Measurements from ENCODE around the gene INTS13. TPM values are rescaled to one million over a fixed set of nuclear protein-coding genes. Genes with fewer than 3 reads are reported as not detected.

The INTS13 gene
- total and polyA plus RNA-seq, 2 of the 8 experiments (the other 6 are each of a cell fraction or from before 2014, with no cell fraction given), result 20.5 to 58.2 TPM

DNA sequence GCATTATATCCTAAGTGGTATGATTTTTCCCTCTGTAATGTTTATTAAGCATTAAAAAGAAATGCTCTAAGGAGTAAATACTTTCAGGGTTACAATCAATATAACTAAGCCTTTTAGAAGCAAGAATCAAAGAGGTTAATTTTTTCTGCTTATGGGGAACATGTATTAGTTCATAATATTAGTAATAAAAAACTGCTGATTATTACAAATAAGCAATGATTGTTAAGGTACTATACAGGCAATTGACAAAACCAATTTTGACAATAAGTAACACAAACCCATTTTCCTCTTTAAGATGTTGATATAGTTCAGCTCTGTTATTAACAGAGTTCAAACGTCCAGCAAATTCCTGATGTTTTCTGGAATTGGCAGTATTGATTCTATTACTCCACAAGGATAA, 31.8 kb downstream of the INTS13 start:
- Histone ChIP-seq H3K4me3 (ENCODE audit: extremely low read depth in 1 of 4, insufficient read depth in 2 of 4, low read depth in 3 of 4, low read length in 4 of 4) (no peak overlapping the region), H2BK120ac (replicated peaks; ENCODE audit: low read depth, low read length) (no peak overlapping the region), H3K27ac (ENCODE audit: low read depth, low read length) (no peak overlapping the region), H4K91ac (replicated peaks; ENCODE audit: insufficient read length, low read length) (no peak overlapping the region), H3K14ac (ENCODE audit: insufficient read length) (no peak overlapping the region), H2BK5ac (ENCODE audit: low read depth, low read length) (no peak overlapping the region), H3K4me1 (replicated peaks in 1 of 4; ENCODE audit: control insufficient read depth in 3 of 4, insufficient read depth in 4 of 4, low read length in 3 of 4) (no peaks in the 10 kb centered on the region), H3K27me3 (replicated peaks in 1 of 4; ENCODE audit: control insufficient read depth in 3 of 4, extremely low read depth in 1 of 4, insufficient read depth in 3 of 4, low read length in 3 of 4) (no peaks in the 10 kb centered on the region), H2BK12ac (ENCODE audit: low read depth, low read length) (no peak overlapping the region), H3K36me3 (ENCODE audit: control insufficient read depth in 2 of 4, insufficient read depth in 4 of 4, low read length in 3 of 4) (peaks cover under 1 to 43% (median 17%) of the 10 kb centered on the region in 4 experiments; a peak in 4 of 8 replicates), H3K79me1 (ENCODE audit: low read depth, low read length) (no peaks in the 10 kb centered on the region), H4K20me1 (replicated peaks in 1 of 2; ENCODE audit: control insufficient read depth in 1 of 2, insufficient read depth in 2 of 2, low read length in 2 of 2) (peaks cover 0 to 2% of the 10 kb centered on the region in 2 experiments), H2BK15ac (ENCODE audit: low read length) (no peak overlapping the region), H3K23ac (ENCODE audit: insufficient read length) (no peak overlapping the region), H3K23me2 (ENCODE audit: low read depth, low read length) (no peaks in the 10 kb centered on the region), H2BK20ac (ENCODE audit: low read length) (no peak overlapping the region), H4K5ac (ENCODE audit: insufficient read length, low read depth, low read length) (no peak overlapping the region), H3K9ac (replicated peaks in 1 of 4; ENCODE audit: extremely low read depth in 1 of 4, low read depth in 3 of 4, low read length in 3 of 4) (no peak overlapping the region), H3K18ac (ENCODE audit: extremely low read depth, low read length) (no peak overlapping the region), H3K9me3 (ENCODE audit: insufficient read depth in 2 of 2, low read depth in 1 of 2, low read length in 1 of 2) (no peaks in the 10 kb centered on the region), H2AK5ac (ENCODE audit: low read depth, low read length) (no peak overlapping the region), H3K4me2 (ENCODE audit: insufficient read depth in 1 of 2, low read depth in 2 of 2, low read length in 2 of 2) (no peak overlapping the region), H4K8ac (ENCODE audit: extremely low read depth, insufficient read depth, low read length) (no peak overlapping the region), H3K79me2 (ENCODE audit: control insufficient read depth in 1 of 2, insufficient read depth in 2 of 2, low read length in 2 of 2) (no peaks in the 10 kb centered on the region), H3K4ac (replicated peaks; ENCODE audit: insufficient read length, low read depth, low read length) (no peak overlapping the region), H2AFZ (ENCODE audit: low read length) (no peak overlapping the region), H3K56ac (replicated peaks; ENCODE audit: insufficient read length, low read depth, low read length) (no peak overlapping the region)
- CTCF ChIA-PET (ENCODE audit: partially characterized antibody), result no interaction called here
- DNase-seq (ENCODE audit: low read depth in 1 of 2, low spot score in 2 of 2), result no peak
- FAIRE-seq, result no peak
- POLR2A ChIA-PET (ENCODE audit: partially characterized antibody), result no interaction called here
- WGBS, 2 experiments (ENCODE audit: extremely low coverage in 1 of 2, insufficient coverage in 1 of 2, insufficient read length in 1 of 2, insufficient replicate concordance in 2 of 2, low coverage in 1 of 2, low lambda C conversion rate in 2 of 2, missing lambda C conversion rate in 1 of 2), result 96% methylated on average over 1 of the region's 1 CpG; no CpG with 5 or more reads in 1 of the 2 experiments
- TF ChIP-seq RBBP5 (IDR thresholded peaks at IDR 0.05; ENCODE audit: borderline replicate concordance, low read depth, low read length) (no peak), CTBP2 (IDR thresholded peaks at IDR 0.05; ENCODE audit: borderline replicate concordance, insufficient read depth, insufficient read length, low read length) (no peak), BCL11A (IDR thresholded peaks at IDR 0.05; ENCODE audit: low read depth in 2 of 2, low read length in 2 of 2) (no peak), SIX5 (IDR thresholded peaks at IDR 0.05; ENCODE audit: low read depth, low read length) (no peak), SIRT6 (IDR thresholded peaks at IDR 0.05; ENCODE audit: low read length) (no peak), NANOG (IDR thresholded peaks at IDR 0.05; ENCODE audit: insufficient read depth, low read depth, low read length, poor library complexity, severe bottlenecking) (no peak), RFX5 (IDR thresholded peaks at IDR 0.05; ENCODE audit: borderline replicate concordance, low read depth, low read length) (no peak), EP300 (IDR thresholded peaks at IDR 0.05; ENCODE audit: borderline replicate concordance in 1 of 2, low read depth in 2 of 2, low read length in 2 of 2) (no peak)
- TF ChIP-seq, protein P1, sequence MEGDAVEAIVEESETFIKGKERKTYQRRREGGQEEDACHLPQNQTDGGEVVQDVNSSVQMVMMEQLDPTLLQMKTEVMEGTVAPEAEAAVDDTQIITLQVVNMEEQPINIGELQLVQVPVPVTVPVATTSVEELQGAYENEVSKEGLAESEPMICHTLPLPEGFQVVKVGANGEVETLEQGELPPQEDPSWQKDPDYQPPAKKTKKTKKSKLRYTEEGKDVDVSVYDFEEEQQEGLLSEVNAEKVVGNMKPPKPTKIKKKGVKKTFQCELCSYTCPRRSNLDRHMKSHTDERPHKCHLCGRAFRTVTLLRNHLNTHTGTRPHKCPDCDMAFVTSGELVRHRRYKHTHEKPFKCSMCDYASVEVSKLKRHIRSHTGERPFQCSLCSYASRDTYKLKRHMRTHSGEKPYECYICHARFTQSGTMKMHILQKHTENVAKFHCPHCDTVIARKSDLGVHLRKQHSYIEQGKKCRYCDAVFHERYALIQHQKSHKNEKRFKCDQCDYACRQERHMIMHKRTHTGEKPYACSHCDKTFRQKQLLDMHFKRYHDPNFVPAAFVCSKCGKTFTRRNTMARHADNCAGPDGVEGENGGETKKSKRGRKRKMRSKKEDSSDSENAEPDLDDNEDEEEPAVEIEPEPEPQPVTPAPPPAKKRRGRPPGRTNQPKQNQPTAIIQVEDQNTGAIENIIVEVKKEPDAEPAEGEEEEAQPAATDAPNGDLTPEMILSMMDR (IDR thresholded peaks at IDR 0.05; ENCODE audit: control extremely low read depth in 1 of 3, insufficient read depth in 1 of 3, low read depth in 1 of 3, low read length in 3 of 3), result no peak
